Testis (tissue), 3 donors: ENCODE measurements around the gene TAX1BP3. TPM values are rescaled to one million over a fixed set of nuclear protein-coding genes. Genes with fewer than 3 reads are reported as not detected.

ENCODE experiments used
- DNase-seq: peaks from one replicate; pipeline ENCODE4 v3.0.0-alpha.2; 2019
- H3K27ac ChIP-seq, 2 donors: fragments of 200-600 bp; sonication (generic); one replicate each; pipeline ENCODE4 v1.5.1; 2019
- H3K27me3 ChIP-seq: fragments of 200-600 bp; sonication (generic); one replicate; pipeline ENCODE4 v1.5.1; 2019
- H3K36me3 ChIP-seq: fragments of 200-600 bp; sonication (generic); one replicate; pipeline ENCODE4 v1.5.1; 2017; ENCODE audit warnings: low read depth; ENCODE audit errors: missing control alignments
- H3K4me1 ChIP-seq: fragments of 200-600 bp; sonication (generic); one replicate; pipeline ENCODE4 v1.5.1; 2019
- H3K4me3 ChIP-seq, 2 donors: fragments of 200-600 bp; sonication (generic); one replicate each; pipeline ENCODE4 v1.5.1; 2017 to 2019
- H3K9me3 ChIP-seq: fragments of 200-600 bp; sonication (generic); one replicate; pipeline ENCODE4 v1.5.1; 2017
- POLR2A ChIP-seq: fragments of 450-650 bp; IDR thresholded peaks from one replicate; pipeline ENCODE4 v1.6.1; 2017; ENCODE audit warnings: antibody characterized with exemption, mild to moderate bottlenecking, moderate library complexity
- WGBS, 2 donors: methylation state at CpG; one replicate each; pipeline ENCODE4 v1.1.5; 2018; 5-methylcytosine and 5-hydroxymethylcytosine counted together
- intact Hi-C: fragments of 100-400 bp; cut with DNase I; formaldehyde crosslinking; loops from one replicate; pipeline ENCODE4 v1.15.1; 2023; ENCODE audit warnings: low total_unique reads
- polyA plus RNA-seq: library from polyadenylated mRNA; stranded (reverse); fragments of 350-450 nt; fragmentation: Illumina TruSeq; extraction: RNeasy Lipid Tissue Mini Kit (QIAGEN cat#74804); gene quantifications from one replicate; pipeline ENCODE4 v1.2.3, GENCODE V29; 2014; ENCODE audit warnings: low read depth, low replicate concordance; ENCODE audit not compliant: insufficient read depth
- total RNA-seq, 2 donors: library from RNA; depleted of rRNA; stranded (reverse); fragments of >200 nt; gene quantifications; one replicate each; pipeline ENCODE4 v1.2.3, GENCODE V29; 2016
- TF ChIP-seq, protein P1 (sequence below), 3 experiments: fragments of 450-650 bp in 2 of 3; fragments of 200-600 bp in 1 of 3; sonication (generic) in 1 of 3; IDR thresholded peaks; one replicate each; pipeline ENCODE4 v1.5.1; 2016 to 2019; ENCODE audit warnings: antibody characterized with exemption in 3 of 3, mild to moderate bottlenecking in 2 of 3, moderate library complexity in 1 of 3

The TAX1BP3 gene
- total and polyA plus RNA-seq, 3 donors from 2014 or later: 93.6 to 212 (median 150) TPM

GRCh38 chr17:3630781-3631180 lies 37.6 kb downstream of the TAX1BP3 start:
- no peak overlapping the region for H3K4me3 ChIP-seq
- 63 to 84% methylated on average over 10 of the region's 10 CpGs for WGBS, 2 donors
- DNase-seq: no peak
- TF ChIP-seq, protein P1, sequence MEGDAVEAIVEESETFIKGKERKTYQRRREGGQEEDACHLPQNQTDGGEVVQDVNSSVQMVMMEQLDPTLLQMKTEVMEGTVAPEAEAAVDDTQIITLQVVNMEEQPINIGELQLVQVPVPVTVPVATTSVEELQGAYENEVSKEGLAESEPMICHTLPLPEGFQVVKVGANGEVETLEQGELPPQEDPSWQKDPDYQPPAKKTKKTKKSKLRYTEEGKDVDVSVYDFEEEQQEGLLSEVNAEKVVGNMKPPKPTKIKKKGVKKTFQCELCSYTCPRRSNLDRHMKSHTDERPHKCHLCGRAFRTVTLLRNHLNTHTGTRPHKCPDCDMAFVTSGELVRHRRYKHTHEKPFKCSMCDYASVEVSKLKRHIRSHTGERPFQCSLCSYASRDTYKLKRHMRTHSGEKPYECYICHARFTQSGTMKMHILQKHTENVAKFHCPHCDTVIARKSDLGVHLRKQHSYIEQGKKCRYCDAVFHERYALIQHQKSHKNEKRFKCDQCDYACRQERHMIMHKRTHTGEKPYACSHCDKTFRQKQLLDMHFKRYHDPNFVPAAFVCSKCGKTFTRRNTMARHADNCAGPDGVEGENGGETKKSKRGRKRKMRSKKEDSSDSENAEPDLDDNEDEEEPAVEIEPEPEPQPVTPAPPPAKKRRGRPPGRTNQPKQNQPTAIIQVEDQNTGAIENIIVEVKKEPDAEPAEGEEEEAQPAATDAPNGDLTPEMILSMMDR (IDR thresholded peaks at IDR 0.05): no peak
- no peak for TF ChIP-seq POLR2A
- no peaks in the 10 kb centered on the region for H3K9me3 ChIP-seq
- no peak overlapping the region for H3K27ac ChIP-seq
- H3K27me3 ChIP-seq: no peaks in the 10 kb centered on the region
- intact Hi-C loops: no loop called here
- H3K4me1 ChIP-seq: peaks cover 26% of the 10 kb centered on the region
- H3K36me3 ChIP-seq: no peaks in the 10 kb centered on the region

DNA sequence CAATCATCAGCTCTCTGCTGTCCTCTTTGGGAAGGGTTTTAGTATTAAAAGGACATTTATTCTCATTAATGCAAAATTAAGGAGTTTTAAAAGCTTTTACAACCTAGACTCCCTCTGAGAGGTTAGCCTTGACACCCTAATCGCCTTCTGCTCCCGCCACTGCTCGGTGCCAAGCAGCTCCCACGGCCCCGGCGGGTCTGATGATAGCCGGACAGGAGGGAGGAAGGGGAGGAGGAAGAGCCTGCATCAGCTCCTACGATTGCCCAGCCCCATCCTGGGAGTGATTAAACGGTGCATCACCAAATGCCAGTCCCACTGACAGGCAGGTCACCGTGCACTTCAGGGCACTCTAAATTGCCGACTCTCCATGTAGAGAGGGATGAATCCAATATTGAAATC lies 40.6 kb downstream of the TAX1BP3 start:
- no peaks in the 10 kb centered on the region for H3K36me3 ChIP-seq

DNA sequence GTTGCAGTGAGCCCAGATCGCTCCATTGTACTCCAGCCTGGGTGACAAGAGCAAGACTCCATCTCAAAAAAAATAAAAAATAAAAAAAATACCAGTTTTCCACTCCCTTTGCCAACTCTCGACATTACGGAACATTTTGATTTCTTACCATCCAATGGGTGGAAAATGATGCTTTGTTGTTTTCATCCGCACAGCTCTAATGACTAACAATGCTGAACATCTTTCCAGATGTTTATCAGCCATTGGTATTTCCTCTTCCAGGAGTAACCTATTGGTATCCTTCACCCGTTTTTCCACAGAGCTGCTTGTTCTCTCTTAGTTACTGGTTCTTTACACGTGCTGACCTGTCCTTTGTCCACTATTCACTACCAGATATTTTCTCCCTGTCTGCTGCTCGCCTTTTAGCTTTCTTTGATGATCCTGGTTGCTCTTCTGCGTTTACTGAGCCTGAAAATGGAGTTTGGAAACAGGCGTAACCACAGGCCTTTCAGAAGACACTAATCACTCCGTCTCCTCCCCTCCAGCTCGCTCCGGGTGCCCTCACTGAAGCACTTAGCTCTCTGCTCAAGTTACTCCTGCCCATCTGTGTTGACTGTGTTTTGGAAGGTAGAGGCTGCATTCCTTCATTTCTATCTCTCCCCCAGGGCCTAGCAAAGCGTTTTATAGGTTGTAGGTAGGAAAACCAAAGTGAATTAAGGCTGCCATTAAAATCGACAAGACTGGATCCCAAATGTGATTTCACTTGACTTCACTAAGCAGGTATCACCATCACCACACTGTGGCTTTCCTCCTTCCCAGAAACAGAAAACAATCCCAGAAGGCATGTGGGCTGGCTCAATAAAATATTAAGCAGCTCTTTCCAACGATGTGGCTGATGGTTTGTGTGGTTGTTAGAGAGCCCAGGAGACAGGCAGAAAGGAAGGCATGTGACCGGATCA lies 41.3 kb downstream of the TAX1BP3 start:
- Histone ChIP-seq H3K27me3 (no peaks in the 10 kb centered on the region), H3K36me3 (no peaks in the 10 kb centered on the region), H3K4me3 (no peak overlapping the region), H3K27ac (peak overlapping the region in 1 of 2 donors; percentile 36), H3K9me3 (no peaks in the 10 kb centered on the region), H3K4me1 (peaks cover 19% of the 10 kb centered on the region)
- 62 to 68% methylated on average over 16 of the region's 16 CpGs for WGBS, 2 donors
- TF ChIP-seq, protein P1 (IDR thresholded peaks at IDR 0.05): no peak
- no peak for TF ChIP-seq POLR2A
- DNase-seq: no peak
- intact Hi-C loops: no loop called here

More for the DNA sequence above, 40.6 kb downstream of the TAX1BP3 start:
- Histone ChIP-seq H3K9me3 (no peaks in the 10 kb centered on the region), H3K27me3 (no peaks in the 10 kb centered on the region), H3K4me1 (peaks cover 19% of the 10 kb centered on the region), H3K27ac (peak overlapping the region in 1 of 2 donors; percentile 36), H3K4me3 (no peak overlapping the region)
- intact Hi-C loops: no loop called here
- whole genome bisulfite sequencing, 2 donors: 40 to 57% methylated on average over 11 of the region's 11 CpGs
- peak; percentile 69 for DNase-seq
- TF ChIP-seq POLR2A: no peak
- TF ChIP-seq, protein P1 (IDR thresholded peaks at IDR 0.05): no peak

GRCh38 chr17:3622977-3623594 lies 45.3 kb downstream of the TAX1BP3 start:
- H3K36me3 ChIP-seq: no peaks in the 10 kb centered on the region

More at GRCh38 chr17:3622977-3623594, 45.3 kb downstream of the TAX1BP3 start:
- H3K27me3 ChIP-seq: no peaks in the 10 kb centered on the region
- no peak for DNase-seq
- intact Hi-C loops: no loop called here
- peaks cover 12% of the 10 kb centered on the region for H3K4me1 ChIP-seq
- no peaks in the 10 kb centered on the region for H3K9me3 ChIP-seq
- no peak overlapping the region for H3K27ac ChIP-seq
- TF ChIP-seq, protein P1 (IDR thresholded peaks at IDR 0.05): no peak
- no peak for TF ChIP-seq POLR2A
- H3K4me3 ChIP-seq: no peak overlapping the region
- 92 to 94% methylated on average over 12 to 16 of the region's 16 CpGs for WGBS, 2 donors
